Neural progenitor cell (in vitro differentiated cells): ENCODE results near the gene HTR3A.

Experiments used
- EZH2phosphoT487 ChIP-seq: fragments of 200-600 bp; sonication (generic); IDR thresholded peaks from 2 replicates; pipeline ENCODE4 v1.6.1; 2017; ENCODE audit warnings: antibody characterized with exemption
- TF ChIP-seq, protein P1 (sequence below): fragments of 200-600 bp; sonication (generic); IDR thresholded peaks from 2 replicates; pipeline ENCODE4 v1.5.1; 2017; ENCODE audit warnings: antibody characterized with exemption, mild to moderate bottlenecking

DNA sequence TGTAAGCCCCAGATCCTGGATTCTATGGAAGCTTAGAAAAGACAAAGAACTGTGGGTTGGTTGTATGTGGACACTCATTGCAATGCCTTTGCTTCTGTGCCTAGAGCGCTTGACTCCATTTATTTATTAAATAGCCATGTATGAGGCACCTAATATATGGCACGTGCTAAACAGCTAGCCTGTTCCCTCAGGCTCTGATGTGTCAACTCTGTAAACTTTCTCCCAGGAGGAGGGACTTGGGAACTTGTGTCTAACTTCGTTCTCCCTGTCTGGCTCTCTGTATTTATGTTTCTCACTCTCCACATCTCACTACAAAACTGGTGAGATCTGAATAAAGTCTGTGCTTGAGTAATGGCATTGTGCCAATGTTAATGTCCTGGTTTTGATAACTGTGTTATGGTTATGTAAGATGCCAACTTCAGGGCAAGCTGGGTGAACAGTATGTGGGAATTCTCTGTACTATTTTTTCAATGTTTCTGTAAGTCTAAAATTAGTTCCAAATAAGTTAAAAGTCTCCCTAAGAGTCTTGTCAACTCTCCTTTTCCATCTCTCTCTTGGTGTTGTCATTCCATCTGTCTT lies 50.5 kb downstream of the HTR3A start:
- TF ChIP-seq, protein P1, sequence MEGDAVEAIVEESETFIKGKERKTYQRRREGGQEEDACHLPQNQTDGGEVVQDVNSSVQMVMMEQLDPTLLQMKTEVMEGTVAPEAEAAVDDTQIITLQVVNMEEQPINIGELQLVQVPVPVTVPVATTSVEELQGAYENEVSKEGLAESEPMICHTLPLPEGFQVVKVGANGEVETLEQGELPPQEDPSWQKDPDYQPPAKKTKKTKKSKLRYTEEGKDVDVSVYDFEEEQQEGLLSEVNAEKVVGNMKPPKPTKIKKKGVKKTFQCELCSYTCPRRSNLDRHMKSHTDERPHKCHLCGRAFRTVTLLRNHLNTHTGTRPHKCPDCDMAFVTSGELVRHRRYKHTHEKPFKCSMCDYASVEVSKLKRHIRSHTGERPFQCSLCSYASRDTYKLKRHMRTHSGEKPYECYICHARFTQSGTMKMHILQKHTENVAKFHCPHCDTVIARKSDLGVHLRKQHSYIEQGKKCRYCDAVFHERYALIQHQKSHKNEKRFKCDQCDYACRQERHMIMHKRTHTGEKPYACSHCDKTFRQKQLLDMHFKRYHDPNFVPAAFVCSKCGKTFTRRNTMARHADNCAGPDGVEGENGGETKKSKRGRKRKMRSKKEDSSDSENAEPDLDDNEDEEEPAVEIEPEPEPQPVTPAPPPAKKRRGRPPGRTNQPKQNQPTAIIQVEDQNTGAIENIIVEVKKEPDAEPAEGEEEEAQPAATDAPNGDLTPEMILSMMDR: no peak
- TF ChIP-seq EZH2phosphoT487: no peak
